Measurements from ENCODE around the gene C1QTNF8.

The C1QTNF8 gene

DNA sequence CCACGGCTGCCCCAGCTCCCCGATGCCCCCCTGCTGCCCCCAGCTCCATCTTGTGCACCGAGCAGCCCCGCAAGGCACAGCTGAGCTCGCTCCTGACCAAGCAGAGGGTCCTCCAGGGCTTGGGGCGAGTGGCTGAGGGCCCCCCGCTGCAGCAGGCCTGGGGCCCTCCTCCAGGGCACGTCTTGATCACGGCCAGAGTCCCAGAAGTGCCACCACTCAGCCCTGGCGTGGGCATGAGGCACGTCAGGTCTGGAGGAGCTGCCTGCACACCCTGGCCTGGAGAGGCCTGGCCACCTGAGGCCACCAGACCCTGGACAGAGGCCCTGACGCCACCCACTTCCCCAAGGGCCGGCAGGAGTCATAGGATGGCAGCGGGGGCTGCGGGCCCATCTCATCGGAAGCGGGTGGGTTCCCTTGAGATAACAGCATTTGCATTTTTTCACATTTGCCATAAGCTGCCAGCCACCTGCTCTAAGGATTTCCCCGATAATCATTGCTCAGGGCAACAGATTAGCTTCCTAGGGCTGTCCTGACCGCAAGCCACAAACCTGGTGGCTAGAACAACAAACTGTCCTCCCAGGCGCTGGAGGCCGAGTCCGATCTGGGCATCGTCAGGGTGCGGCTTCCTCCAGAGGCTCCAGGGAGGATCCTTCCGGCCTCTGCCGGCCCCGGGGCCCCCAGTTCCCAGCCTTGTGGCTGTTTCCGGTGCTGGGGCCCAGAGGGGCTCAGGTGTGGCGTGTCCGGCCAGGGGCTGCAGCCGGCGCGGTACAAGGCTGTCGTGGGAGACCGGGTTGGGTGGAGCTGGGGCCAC is 23.9 kb upstream of the C1QTNF8 start:
- in situ Hi-C loops (cut with MboI; ENCODE audit: low pct_unique_long_range_greater_than_20kb, low sequenced_read_pairs, unreplicated experiment) = loop anchor here (10.0 kb wide), 1 partner anchor 305 kb away; no protein-coding TSS in a partner anchor
- TF ChIP-seq, protein P1, sequence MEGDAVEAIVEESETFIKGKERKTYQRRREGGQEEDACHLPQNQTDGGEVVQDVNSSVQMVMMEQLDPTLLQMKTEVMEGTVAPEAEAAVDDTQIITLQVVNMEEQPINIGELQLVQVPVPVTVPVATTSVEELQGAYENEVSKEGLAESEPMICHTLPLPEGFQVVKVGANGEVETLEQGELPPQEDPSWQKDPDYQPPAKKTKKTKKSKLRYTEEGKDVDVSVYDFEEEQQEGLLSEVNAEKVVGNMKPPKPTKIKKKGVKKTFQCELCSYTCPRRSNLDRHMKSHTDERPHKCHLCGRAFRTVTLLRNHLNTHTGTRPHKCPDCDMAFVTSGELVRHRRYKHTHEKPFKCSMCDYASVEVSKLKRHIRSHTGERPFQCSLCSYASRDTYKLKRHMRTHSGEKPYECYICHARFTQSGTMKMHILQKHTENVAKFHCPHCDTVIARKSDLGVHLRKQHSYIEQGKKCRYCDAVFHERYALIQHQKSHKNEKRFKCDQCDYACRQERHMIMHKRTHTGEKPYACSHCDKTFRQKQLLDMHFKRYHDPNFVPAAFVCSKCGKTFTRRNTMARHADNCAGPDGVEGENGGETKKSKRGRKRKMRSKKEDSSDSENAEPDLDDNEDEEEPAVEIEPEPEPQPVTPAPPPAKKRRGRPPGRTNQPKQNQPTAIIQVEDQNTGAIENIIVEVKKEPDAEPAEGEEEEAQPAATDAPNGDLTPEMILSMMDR (IDR thresholded peaks at IDR 0.05; ENCODE audit: extremely low read depth, insufficient read depth, missing control alignments) = no peak
- DNase-seq (ENCODE audit: low spot score) = no peak

DNA sequence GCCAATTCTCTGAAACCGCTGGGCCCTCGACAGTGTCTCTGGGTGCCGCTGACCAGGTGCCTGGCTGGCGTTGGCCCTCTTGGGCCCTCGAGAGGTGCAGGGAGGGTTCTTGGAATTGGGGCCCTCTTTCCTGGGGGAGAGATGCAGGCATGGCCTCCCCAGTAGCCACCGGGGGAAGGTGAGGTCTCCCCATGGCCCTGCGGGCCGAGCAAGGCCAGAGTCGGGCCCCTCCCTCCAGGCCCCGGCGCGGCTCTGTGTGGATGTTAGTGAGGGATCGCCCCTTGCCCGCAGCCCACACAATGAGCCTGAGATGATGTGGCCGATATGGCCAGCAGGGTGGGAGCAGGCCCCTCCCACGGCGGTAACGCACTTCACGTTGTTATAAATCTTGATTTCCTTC is 23.1 kb upstream of the C1QTNF8 start:
- DNase-seq (ENCODE audit: low spot score) = no peak
- TF ChIP-seq, protein P1 (IDR thresholded peaks at IDR 0.05; ENCODE audit: extremely low read depth, insufficient read depth, missing control alignments) = no peak
- in situ Hi-C loops (cut with MboI; ENCODE audit: low pct_unique_long_range_greater_than_20kb, low sequenced_read_pairs, unreplicated experiment) = loop anchor here (10.0 kb wide), 1 partner anchor 304 kb away; no protein-coding TSS in a partner anchor

DNA sequence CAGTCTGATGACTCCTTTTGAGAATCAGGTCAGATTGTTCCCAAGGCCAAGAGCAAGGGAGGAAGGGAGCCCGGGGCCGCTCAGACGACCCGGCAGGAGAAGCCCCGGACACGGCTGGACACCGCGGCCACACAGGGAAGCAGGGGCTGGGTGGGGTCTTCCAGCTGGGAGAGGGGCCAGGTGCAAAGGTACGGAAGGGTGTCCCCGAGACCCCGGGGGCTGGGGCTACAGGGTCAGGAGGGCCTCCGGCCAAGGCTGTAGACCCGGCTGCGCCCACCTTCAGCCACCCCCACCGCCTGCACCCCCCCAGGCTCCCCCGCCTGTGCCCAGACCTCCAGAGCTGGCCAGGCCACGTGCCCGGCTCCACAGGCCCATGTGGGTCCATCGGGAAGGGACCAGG is 21.9 kb upstream of the C1QTNF8 start:
- DNase-seq (ENCODE audit: low spot score) = no peak
- in situ Hi-C loops (cut with MboI; ENCODE audit: low pct_unique_long_range_greater_than_20kb, low sequenced_read_pairs, unreplicated experiment) = loop anchor here (10.0 kb wide), 1 partner anchor 303 kb away; no protein-coding TSS in a partner anchor
- TF ChIP-seq, protein P1 (IDR thresholded peaks at IDR 0.05; ENCODE audit: extremely low read depth, insufficient read depth, missing control alignments) = no peak

DNA sequence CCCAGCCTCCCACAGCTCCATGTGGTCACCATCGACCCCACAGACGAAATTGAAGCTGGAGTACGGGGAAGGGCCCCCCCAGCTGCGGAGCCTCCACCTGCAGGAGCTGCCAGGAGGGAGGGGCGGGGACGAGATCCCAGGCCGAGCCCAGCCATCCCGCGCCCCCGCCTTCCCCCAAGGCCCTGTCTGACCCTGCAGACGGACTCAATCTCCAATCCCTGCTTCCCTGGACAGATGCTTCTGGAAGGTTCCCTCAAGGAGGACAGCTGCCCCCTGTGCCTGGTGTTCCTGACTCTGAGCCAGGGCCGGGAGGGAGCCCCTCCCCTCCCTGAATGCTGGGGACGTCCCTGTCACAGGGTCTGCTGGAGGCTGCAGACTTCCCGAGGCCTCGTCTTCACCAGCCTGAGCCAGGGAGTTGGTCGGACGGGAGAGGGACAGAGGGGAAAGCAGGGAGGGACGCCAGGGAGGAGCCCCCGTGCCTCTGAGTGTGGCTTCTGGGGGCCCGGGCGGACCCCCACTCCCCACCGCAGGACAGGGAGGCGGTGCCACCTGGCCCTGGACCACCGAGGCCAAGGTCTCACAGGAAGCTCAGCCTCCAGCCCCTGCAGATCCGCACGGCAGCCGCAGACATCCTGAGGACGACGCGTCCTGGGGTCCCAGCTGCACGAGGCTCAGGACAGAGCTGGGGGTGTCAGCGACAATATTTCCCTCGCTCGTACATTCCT is 21.3 kb upstream of the C1QTNF8 start:
- TF ChIP-seq, protein P1 (IDR thresholded peaks at IDR 0.05; ENCODE audit: extremely low read depth, insufficient read depth, missing control alignments) = no peak
- DNase-seq (ENCODE audit: low spot score) = no peak
- in situ Hi-C loops (cut with MboI; ENCODE audit: low pct_unique_long_range_greater_than_20kb, low sequenced_read_pairs, unreplicated experiment) = loop anchor here (10.0 kb wide), 1 partner anchor 303 kb away; no protein-coding TSS in a partner anchor

DNA sequence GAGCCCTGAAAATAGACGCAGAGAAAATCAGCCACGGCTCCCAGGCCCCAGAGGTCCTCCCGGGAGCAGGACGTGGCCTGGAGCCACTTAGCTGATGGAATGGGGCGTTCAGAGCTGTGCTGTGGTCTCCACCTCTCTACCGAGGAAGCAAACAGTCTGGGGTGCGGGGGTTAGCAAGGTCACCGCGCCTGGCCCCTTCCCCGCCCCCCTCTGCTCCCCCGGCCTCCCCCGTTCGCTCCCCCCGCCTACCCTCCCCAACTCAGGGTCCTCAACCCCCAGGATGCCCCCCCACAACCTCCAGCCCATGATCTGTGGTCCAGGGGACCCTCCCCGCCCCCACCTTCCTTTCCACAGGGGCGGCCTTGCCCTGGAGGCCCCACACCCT is 20.6 kb upstream of the C1QTNF8 start:
- TF ChIP-seq, protein P1 (IDR thresholded peaks at IDR 0.05; ENCODE audit: extremely low read depth, insufficient read depth, missing control alignments) = no peak
- in situ Hi-C loops (cut with MboI; ENCODE audit: low pct_unique_long_range_greater_than_20kb, low sequenced_read_pairs, unreplicated experiment) = loop anchor here (10.0 kb wide), 1 partner anchor 302 kb away; no protein-coding TSS in a partner anchor
- DNase-seq (ENCODE audit: low spot score) = no peak

DNA sequence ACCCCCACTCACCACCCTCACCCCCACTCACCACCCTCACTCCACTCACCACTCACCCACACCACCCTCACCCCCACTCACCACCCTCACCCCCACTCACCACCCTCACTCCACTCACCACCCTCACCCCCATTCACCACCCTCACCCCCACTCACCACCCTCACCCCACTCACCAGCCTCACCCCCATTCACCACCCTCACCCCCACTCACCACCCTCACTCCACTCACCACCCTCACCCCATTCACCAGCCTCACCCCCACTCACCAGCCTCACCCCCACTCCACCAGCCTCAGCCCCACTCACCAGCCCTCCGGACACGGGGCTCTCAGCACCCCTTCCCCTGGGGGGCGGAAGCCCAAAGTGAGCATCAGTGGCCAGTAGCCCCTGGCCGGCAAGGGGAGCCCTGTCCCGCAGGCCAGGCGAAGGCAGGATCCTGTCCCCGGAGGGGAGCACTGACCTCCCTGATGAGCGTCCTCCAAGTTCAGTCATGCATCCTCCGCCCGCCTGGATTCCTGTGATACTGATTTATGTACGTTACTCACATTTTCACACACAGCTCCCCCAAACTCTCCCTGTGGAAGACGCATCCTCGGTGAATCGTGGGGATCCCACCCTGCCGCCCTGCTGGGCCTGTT is 18.0 kb upstream of the C1QTNF8 start:
- TF ChIP-seq, protein P1 (IDR thresholded peaks at IDR 0.05; ENCODE audit: extremely low read depth, insufficient read depth, missing control alignments) = no peak
- in situ Hi-C loops (cut with MboI; ENCODE audit: low pct_unique_long_range_greater_than_20kb, low sequenced_read_pairs, unreplicated experiment) = loop anchor here (10.0 kb wide), 1 partner anchor 299 kb away; no protein-coding TSS in a partner anchor
- DNase-seq (ENCODE audit: low spot score) = no peak
